K562 (cell line): ENCODE data around the gene GYPC. TPM values are rescaled to one million over a fixed set of nuclear protein-coding genes. Genes with fewer than 3 reads are reported as not detected.
A peak's percentile ranks its signal among the peaks of the same experiment; 100 is the strongest.

ENCODE experiments used
- BCOR ChIP-seq: fragments of 450-650 bp; IDR thresholded peaks from 2 replicates; pipeline ENCODE4 v1.6.1; 2016
- CBFA2T3 ChIP-seq: fragments of 450-650 bp; IDR thresholded peaks from 2 replicates; pipeline ENCODE4 v1.6.1; 2017
- CHD4 ChIP-seq: fragments of 200-600 bp; sonication (generic); IDR thresholded peaks from 3 replicates; pipeline ENCODE4 v1.6.1; 2012; ENCODE audit warnings: low read depth, mild to moderate bottlenecking, mixed read lengths, low read length, inconsistent platforms; ENCODE audit not compliant: insufficient read depth, insufficient replicate concordance, poor library complexity, severe bottlenecking
- E2F6 ChIP-seq, 2 experiments: IDR thresholded peaks; 2 replicates each; pipeline ENCODE4 v1.6.1; 2011; ENCODE audit warnings: borderline replicate concordance in 1 of 2, control low read depth in 1 of 2, low read depth in 1 of 2, low read length in 1 of 2, mild to moderate bottlenecking in 1 of 2, mixed read lengths in 1 of 2, moderate library complexity in 1 of 2; ENCODE audit not compliant: insufficient read depth in 1 of 2, insufficient read length in 1 of 2, poor library complexity in 1 of 2, severe bottlenecking in 1 of 2; ENCODE audit errors: extremely low read depth in 1 of 2
- FOXA3 ChIP-seq, 2 experiments: fragments of 450-650 bp in 1 of 2; sonication (generic) in 1 of 2; formaldehyde crosslinking; IDR thresholded peaks in 1 of 2; conservative IDR thresholded peaks in 1 of 2; 2 replicates each; pipeline versions ENCODE4 v1.4.0 to v1.8.0; 2020 to 2022; ENCODE audit warnings: mild to moderate bottlenecking in 2 of 2, missing genetic modification reagents in 1 of 2
- FOXK2 ChIP-seq, 2 experiments: fragments of 450-650 bp; IDR thresholded peaks in 1 of 2; conservative IDR thresholded peaks in 1 of 2; 2 replicates each; pipeline ENCODE4 v1.6.1; 2016; ENCODE audit warnings: low read depth in 2 of 2, mild to moderate bottlenecking in 1 of 2
- GABPA ChIP-seq: fragments of 200-800 bp; sonication (Bioruptor generic); conservative IDR thresholded peaks from 2 replicates; pipeline ENCODE4 v1.6.1; 2016; ENCODE audit warnings: low read depth, missing genetic modification characterization, missing compliant biosample characterization
- GTF2E2 ChIP-seq: fragments of 200-800 bp; sonication (Bioruptor generic); IDR thresholded peaks from 2 replicates; pipeline ENCODE4 v1.6.1; 2016; ENCODE audit warnings: missing genetic modification characterization, missing compliant biosample characterization
- NBN ChIP-seq: fragments of 450-650 bp; IDR thresholded peaks from 2 replicates; pipeline ENCODE4 v1.6.1; 2016; ENCODE audit warnings: low read depth, mild to moderate bottlenecking
- NCOA4 ChIP-seq: fragments of 450-650 bp; IDR thresholded peaks from 2 replicates; pipeline ENCODE4 v1.6.1; 2018; ENCODE audit warnings: mild to moderate bottlenecking; ENCODE audit not compliant: partially characterized antibody
- PCBP2 ChIP-seq: fragments of 200-400 bp; formaldehyde crosslinking; IDR thresholded peaks from 2 replicates; pipeline ENCODE4 v1.6.1; 2018; ENCODE audit warnings: low read length, low read depth, mild to moderate bottlenecking, moderate library complexity; ENCODE audit not compliant: poor library complexity, severe bottlenecking
- RB1 ChIP-seq: fragments of 450-650 bp; IDR thresholded peaks from 2 replicates; pipeline ENCODE4 v1.6.1; 2017; ENCODE audit warnings: low read depth, mild to moderate bottlenecking
- RBFOX2 ChIP-seq: fragments of 200-400 bp; formaldehyde crosslinking; IDR thresholded peaks from 2 replicates; pipeline ENCODE4 v1.6.1; 2017; ENCODE audit warnings: low read depth, mild to moderate bottlenecking, low read length, moderate library complexity
- SMAD1 ChIP-seq: fragments of 150-350 bp; IDR thresholded peaks from 2 replicates; pipeline ENCODE4 v1.6.1; 2014; ENCODE audit warnings: low read length, low read depth; ENCODE audit not compliant: partially characterized antibody
- SMARCC2 ChIP-seq: fragments of 450-650 bp; IDR thresholded peaks from 2 replicates; pipeline ENCODE4 v1.6.1; 2017; ENCODE audit warnings: antibody characterized with exemption, moderate library complexity, mild to moderate bottlenecking, low read depth
- TOE1 ChIP-seq, 2 experiments: fragments of 450-650 bp in 1 of 2; sonication (generic) in 1 of 2; formaldehyde crosslinking in 1 of 2; IDR thresholded peaks; 2 replicates each; pipeline versions ENCODE4 v1.7.1 to v1.8.0; 2016 to 2022; ENCODE audit warnings: borderline replicate concordance in 2 of 2, mild to moderate bottlenecking in 2 of 2, antibody characterized with exemption in 1 of 2, inconsistent platforms in 1 of 2, low read depth in 1 of 2, missing genetic modification reagents in 1 of 2, moderate library complexity in 1 of 2
- ZBTB26 ChIP-seq: fragments of 450-650 bp; formaldehyde crosslinking; IDR thresholded peaks from 2 replicates; pipeline ENCODE4 v1.4.0; 2022; ENCODE audit warnings: missing genetic modification characterization
- ZBTB43 ChIP-seq: sonication (generic); formaldehyde crosslinking; IDR thresholded peaks from 2 replicates; pipeline ENCODE4 v1.8.0; 2023; ENCODE audit warnings: mild to moderate bottlenecking, missing genetic modification reagents
- ZBTB7A ChIP-seq: IDR thresholded peaks from 2 replicates; pipeline ENCODE4 v1.6.1; 2011; ENCODE audit warnings: low read depth, mild to moderate bottlenecking, low read length, moderate library complexity, borderline replicate concordance; ENCODE audit not compliant: control insufficient read depth
- ZNF277 ChIP-seq: fragments of 250-450 bp; sonication (Bioruptor Pico); IDR thresholded peaks from 2 replicates; pipeline ENCODE4 v1.8.0; 2022; ENCODE audit warnings: inconsistent platforms, mild to moderate bottlenecking, moderate library complexity, borderline replicate concordance
- polyA plus RNA-seq, 8 experiments: library from polyadenylated mRNA; depleted of rRNA in 4 of 8; stranded (reverse) in 5 of 8; unstranded in 3 of 8; fragments of >200 nt; fragmentation: Nextera tagmentation in 2 of 8; fragmentation: Illumina TruSeq in 1 of 8; extraction: Ambion mirVana in 2 of 8; extraction: Trizol in 1 of 8; gene quantifications; 2 replicates each; pipeline versions ENCODE4 v1.2.1 to v1.2.3, GENCODE V29; 2011 to 2014; ENCODE audit warnings: inconsistent platforms in 1 of 8, missing spikeins in 1 of 8
- total RNA-seq, 7 experiments: library from RNA; depleted of rRNA in 6 of 7; stranded (reverse); fragments of >200 nt in 6 of 7; fragmentation: Illumina TruSeq in 2 of 7; extraction: Trizol in 2 of 7; gene quantifications; 2 replicates each; pipeline versions ENCODE4 v1.2.1 to v1.2.3, GENCODE V29; 2011 to 2021; ENCODE audit warnings: low replicate concordance in 1 of 7

GYPC gene
- total and polyA plus RNA-seq, 9 of the 15 experiments (the other 6 are each of a cell fraction or from before 2014, with no cell fraction given): 50.6 to 282 (median 194) TPM

- no peak for TF ChIP-seq ZBTB26 (CRISPR knock-in tag)
- no peak for TF ChIP-seq NCOA4
- peak; percentile 12 for TF ChIP-seq CHD4
- TF ChIP-seq CBFA2T3: peak; percentile 21
- TF ChIP-seq SMARCC2: no peak
- TF ChIP-seq BCOR: no peak
- TF ChIP-seq ZBTB7A: peak; percentile 96
- TF ChIP-seq GTF2E2 (tag): no peak
- TF ChIP-seq SMAD1: no peak
- no peak for TF ChIP-seq ZBTB43
- peak; percentile 15 to 77 for TF ChIP-seq E2F6 (IDR thresholded peaks at IDR 0.05; ENCODE audit: borderline replicate concordance in 1 of 2, extremely low read depth in 1 of 2, insufficient read depth in 1 of 2, insufficient read length in 1 of 2, low read depth in 1 of 2, low read length in 1 of 2, poor library complexity in 1 of 2, severe bottlenecking in 1 of 2)
- 0 out of 2 replicates have a peak, but pooled peaks have one; percentile 22 for TF ChIP-seq GABPA (tag)
- no peak for TF ChIP-seq FOXA3 (CRISPR knock-in tag; conservative IDR thresholded peaks at IDR 0.05 in 1 of 2, IDR thresholded peaks at IDR 0.05 in 1 of 2)
- 0 out of 2 replicates have a peak, but pooled peaks have one; percentile 8 for TF ChIP-seq TOE1 (IDR thresholded peaks at IDR 0.05; ENCODE audit: borderline replicate concordance)
- no peak for TF ChIP-seq TOE1 (CRISPR knock-in tag; IDR thresholded peaks at IDR 0.05; ENCODE audit: borderline replicate concordance, low read depth)
- 0 out of 2 replicates have a peak, but pooled peaks have one; percentile 43 for TF ChIP-seq NBN
- peak in 1 of 2 experiments; percentile 55; a peak in 1 of 4 replicates for TF ChIP-seq FOXK2 (conservative IDR thresholded peaks at IDR 0.05 in 1 of 2, IDR thresholded peaks at IDR 0.05 in 1 of 2; ENCODE audit: low read depth in 2 of 2)
- peak; percentile 93 for TF ChIP-seq RBFOX2
- 0 out of 2 replicates have a peak, but pooled peaks have one; percentile 27 for TF ChIP-seq RB1
- no peak for TF ChIP-seq ZNF277 (CRISPR knock-in tag)
- TF ChIP-seq PCBP2: no peak
Observed at GRCh38 chr2:126655500-126656430, at the start of gene GYPC (continued).
